ENCODE measurements around the gene RNFT2.

DNA sequence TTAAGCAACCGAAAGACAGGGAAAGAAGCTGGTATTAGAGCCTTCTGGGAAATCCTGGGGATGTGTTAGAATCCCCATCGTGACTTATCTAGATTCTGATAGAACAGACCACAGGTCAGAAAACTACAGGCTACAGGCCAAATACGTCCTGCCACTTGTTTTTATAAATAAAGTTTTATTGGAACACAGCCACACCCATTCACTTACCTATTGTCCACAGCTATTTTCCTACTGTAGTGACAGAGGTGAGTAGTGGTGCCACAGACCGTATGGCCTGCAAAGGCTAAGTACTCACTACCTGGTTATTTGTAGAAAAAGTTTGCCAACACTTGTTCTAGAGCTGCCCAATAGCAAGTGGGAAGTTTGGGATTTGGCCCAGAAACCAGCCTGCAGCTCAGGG lies 89.3 kb downstream of the RNFT2 start:
- TF ChIP-seq, protein P1, sequence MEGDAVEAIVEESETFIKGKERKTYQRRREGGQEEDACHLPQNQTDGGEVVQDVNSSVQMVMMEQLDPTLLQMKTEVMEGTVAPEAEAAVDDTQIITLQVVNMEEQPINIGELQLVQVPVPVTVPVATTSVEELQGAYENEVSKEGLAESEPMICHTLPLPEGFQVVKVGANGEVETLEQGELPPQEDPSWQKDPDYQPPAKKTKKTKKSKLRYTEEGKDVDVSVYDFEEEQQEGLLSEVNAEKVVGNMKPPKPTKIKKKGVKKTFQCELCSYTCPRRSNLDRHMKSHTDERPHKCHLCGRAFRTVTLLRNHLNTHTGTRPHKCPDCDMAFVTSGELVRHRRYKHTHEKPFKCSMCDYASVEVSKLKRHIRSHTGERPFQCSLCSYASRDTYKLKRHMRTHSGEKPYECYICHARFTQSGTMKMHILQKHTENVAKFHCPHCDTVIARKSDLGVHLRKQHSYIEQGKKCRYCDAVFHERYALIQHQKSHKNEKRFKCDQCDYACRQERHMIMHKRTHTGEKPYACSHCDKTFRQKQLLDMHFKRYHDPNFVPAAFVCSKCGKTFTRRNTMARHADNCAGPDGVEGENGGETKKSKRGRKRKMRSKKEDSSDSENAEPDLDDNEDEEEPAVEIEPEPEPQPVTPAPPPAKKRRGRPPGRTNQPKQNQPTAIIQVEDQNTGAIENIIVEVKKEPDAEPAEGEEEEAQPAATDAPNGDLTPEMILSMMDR (tag by site-specific recombination; IDR thresholded peaks at IDR 0.05): no peak
- TF ChIP-seq YY1 (tag by site-specific recombination; IDR thresholded peaks at IDR 0.05) (no peak), ZNF146 (tag by site-specific recombination; IDR thresholded peaks at IDR 0.05) (no peak)
- TF ChIP-seq, protein P2, sequence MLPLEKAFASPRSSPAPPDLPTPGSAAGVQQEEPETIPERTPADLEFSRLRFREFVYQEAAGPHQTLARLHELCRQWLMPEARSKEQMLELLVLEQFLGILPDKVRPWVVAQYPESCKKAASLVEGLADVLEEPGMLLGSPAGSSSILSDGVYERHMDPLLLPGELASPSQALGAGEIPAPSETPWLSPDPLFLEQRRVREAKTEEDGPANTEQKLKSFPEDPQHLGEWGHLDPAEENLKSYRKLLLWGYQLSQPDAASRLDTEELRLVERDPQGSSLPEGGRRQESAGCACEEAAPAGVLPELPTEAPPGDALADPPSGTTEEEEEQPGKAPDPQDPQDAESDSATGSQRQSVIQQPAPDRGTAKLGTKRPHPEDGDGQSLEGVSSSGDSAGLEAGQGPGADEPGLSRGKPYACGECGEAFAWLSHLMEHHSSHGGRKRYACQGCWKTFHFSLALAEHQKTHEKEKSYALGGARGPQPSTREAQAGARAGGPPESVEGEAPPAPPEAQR (tag by site-specific recombination; IDR thresholded peaks at IDR 0.05): no peak
